GM19438 (cell line): ENCODE measurements around the gene DLEC1.
"Not testable (repeated sequence)": the region's sequence is repeated elsewhere in the genome, so short reads cannot be mapped to it uniquely, and the experiment has no call there.

Experiments
- ATAC-seq: cut with Tn5 transposase; IDR thresholded peaks from one replicate; pipeline ENCODE4 v1.9.1; 2021; ENCODE audit warnings: low read depth; ENCODE audit not compliant: unreplicated experiment

Gene DLEC1

DNA sequence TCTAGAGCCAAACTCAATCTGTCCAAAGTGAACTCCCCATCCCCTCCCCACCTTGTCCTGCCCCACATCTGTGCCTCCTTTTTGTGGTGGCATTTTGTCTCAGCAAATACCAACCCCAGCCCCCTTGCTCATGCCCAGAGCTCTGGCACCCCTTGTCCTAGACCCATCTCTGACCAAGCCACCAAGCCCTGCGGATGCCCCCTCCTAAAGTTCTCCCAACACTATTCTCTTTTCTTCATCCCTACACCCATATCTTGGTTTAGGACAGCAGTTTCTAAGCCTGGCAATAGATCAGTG, 80.2 kb downstream of the DLEC1 start:
- no peak for ATAC-seq

DNA sequence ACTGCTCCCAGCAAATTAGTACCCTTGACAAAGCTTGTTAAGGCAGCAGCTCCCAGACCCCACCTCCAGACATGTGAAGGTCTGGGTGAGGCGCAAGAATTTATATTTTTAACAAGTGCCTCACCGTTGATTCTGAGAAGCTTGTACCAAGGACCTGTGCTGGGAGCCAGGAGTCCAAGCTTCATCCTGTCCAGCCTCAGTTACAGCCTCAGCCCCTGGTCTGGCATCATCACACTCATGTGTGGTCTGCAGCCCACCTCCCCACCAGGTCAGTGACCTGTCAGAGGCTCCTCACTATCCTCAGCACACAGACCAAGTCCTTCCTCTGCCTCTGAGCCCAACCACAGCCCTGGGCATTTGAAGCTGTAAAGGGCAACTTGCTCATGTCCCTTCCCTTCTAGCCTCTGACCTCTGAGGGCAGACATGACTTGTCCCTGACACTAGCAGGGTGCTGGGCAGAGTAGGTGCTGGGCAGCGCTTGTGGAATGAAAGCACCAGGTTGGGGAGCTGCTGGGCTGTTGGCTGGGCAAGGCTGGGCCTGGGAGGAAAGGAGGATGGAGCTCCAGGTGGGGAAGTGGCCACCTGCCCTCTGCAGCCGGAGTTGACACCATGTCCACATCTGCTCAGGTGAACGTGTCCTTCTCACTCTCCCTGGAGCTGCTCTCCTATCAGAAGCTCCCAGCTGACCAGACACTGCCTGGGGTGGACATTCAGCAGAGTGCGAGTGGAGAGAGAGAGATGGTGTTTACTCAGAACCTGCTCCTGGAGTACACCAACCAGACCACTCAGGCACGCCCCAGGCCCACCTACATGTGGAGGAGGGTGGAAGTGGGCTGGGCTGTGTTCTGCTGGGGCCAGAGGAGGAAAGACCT, 81.0 kb downstream of the DLEC1 start:
- no peak for ATAC-seq

DNA sequence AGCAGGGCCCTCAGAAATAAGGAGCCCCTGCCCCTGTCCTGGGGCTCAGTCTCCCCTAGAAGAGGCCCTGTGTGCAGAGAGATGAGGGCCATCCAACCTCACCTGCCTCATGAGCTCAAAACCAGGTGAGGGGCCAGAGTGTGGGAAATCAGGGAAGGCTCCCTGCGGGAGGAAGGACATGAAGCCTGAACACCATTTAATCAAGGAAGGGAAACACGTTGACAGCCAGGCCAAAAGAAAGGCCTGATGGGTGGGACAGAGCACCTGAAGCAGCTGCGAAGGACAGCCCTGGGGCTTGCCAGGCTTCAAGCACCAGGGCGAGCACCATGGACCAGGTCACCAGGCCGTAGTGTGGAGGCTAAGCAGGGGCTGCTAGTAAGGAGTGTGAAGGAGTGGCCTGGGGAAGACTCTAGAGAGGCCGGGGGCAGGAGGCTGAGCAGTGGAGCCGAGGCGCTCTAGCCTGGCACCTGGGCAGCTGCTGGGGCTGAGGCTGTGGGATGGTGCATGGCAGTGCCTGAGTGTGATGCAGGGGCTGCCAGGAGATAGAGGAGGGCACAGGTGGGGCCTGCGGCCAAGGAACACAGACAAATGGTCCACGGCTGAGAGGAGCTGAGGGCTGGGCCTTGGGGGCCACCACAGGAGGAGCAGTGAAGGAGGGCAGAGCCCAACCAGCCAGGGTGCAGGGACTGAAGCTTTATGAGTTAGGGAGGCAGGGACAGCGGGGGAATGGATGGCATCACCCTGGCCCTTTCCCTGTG, 81.9 kb downstream of the DLEC1 start:
- no peak for ATAC-seq

DNA sequence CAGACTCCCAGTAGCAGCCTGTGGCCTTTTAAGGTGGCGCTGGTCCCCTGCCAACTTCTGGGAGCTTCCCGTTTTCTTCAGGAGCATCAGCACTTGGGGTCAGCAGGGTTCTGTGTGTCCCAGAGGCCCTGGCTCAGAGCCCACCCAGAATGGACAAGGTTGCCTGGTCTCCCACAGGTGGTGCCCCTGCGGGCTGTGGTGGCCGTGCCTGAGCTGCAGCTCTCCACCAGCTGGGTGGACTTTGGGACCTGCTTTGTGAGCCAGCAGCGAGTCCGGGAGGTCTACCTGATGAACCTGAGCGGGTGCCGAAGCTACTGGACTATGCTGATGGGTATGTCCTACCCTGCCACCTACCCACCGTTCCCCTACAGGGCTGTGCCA, 82.4 kb downstream of the DLEC1 start:
- ATAC-seq: no peak

DNA sequence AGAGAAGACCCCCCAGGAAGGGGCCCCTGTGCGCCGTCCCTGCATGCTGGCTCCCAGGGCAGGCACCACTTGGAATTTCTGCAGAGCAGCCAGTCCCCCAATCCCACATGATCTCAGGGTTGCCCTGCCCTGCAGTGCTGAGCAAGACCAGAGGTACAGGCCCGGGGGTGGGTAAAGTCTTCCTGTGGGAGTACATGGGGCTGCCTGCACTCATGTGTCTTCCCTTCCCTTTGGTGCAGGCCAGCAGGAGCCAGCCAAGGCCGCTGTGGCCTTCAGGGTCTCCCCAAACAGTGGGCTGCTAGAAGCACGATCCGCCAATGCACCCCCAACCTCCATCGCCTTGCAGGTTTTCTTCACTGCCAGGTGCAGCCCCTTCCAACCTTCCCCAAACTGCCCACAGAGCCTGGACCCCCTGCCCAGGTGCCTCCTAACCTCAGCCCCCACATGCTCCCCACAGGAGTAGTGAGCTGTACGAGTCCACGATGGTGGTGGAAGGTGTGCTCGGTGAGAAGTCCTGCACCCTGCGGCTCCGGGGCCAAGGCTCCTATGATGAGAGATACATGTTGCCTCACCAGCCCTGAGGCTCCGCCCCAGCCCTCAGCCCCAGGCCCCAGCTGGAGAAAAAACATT, 82.9 kb downstream of the DLEC1 start:
- ATAC-seq: no peak

DNA sequence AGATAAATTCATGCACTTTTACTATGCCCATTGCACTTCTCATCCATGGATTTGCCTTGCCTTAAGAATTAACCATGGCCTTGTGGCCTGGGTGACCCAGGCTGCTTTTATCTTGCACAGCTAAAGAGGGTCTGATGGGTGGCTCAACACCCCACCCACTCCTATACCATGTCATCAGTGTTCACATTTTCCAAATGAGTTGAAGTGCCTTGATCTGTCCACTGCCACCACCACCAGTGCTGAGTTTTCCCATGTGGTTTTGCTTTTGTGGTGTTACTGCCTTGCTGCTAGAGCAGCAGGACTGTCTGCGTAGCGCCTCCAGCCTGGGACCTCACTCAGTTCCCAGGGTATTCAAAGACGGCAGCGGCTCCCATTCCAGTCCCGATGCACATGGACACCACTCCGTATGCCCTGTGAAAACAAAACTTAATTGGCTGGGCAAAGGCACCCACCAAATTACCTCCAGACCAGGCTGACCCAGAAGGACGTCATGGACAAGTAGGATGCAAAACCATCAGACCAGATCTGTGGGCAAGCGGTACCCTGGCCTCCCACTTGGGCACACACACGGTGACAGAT, 83.8 kb downstream of the DLEC1 start:
- no peak for ATAC-seq

DNA sequence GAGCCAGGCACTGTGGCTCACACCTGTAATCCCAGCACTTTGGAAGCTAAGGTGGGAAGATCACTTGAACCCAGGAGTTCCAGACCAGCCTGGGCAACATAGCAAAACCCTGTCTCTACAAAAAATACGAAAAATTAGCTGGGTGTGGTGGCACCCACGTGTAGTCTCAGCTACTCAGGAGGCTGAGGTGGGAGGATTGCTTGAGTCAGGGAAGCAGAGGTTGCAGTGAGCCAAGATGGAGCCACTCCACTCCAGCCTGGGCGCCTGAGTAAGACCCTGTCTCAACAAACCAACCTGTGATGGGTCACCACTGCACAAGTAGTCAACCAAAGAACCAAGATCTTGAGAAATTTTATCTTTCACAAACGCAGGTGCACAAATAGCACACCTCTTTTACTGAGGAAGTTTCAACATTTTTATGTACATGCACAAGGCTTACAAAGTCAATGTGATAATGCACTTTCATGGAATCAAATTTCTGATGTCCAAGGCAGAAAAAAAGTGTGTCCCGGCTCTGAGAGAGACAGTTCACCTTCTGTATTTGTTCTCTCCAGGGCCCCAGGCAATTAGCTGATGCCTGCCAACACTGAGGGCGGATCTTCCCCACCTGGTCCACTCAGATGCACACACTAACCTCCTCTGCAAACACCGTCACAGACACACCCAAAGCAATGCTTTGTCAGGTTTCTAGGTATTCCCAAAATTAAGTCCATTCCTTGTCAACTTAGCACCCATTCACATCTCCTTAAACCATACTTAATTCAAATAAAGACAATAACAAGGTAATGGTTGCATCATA, 85.5 kb downstream of the DLEC1 start:
- no peak for ATAC-seq

DNA sequence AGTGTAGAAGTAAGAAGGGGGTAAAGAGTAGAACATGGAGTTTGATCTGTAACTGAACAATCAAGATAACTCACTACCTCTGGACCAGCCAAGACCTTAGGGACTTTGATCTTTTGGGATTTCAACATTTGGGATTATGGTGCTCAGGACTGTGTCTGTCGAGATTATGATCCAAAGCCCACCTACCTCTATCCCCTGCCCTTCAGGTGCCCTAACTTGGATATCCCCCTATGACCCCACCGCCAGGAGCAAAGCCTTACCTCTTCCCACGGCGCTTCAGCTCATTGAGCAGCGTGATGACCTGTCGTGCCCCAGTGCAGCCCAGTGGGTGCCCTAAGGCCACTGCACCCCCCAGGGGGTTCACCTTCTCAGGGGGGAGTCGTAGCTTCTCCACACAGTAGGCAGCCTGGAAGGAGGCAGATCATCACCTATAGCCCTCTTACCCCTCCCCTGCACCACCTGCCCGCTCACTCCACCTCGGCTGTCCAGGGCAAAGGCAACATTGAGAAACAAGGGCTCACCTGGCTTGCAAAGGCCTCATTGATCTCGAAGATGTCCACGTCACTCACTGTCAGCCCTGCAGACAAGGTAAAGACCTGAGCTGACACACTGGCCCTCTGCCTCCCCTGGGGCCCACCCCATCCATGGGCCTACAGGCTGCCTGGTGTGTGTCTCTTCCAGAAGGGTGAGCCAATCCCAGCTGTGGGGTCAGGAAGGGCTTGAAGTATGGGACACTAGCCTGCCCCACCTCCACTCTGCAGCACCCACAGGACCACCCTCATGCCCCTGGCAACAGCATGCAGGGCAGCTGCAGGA, 86.5 kb downstream of the DLEC1 start:
- ATAC-seq: no peak

DNA sequence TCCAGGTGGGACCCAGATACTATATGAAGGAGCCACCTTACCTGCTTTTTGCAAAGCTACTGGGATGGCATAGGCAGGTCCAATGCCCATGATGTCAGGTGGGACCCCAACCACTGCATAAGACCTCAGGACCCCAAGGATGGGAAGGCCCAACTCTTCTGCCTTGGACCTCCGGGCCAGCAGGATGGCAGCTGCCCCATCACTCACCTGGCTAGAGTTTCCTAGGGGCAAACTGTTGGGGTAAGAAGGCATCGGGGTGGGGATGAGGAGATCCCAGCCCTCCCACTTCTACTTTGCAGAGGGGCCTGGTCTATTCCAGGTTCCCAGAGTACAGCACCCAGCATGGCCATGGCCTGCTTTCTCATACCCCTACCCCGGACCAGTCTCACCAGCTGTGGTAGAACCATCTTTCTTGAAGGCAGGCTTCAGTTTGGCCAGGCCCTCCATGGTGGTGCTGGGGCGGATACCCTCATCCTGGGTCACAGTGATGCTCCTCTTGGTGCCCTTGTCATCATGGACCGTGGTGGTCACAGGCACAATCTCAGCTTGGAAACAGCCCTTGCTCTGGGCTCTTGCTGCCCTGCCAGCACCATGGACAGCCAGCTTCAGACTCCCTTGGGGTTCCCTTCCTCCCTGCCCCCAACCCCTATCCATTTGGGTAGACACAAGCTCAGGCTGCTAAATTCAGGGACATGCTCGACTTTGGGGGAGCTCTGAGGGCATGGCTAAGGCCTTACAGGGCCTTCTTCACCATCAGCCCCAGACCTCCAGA, 87.3 kb downstream of the DLEC1 start:
- no peak for ATAC-seq

DNA sequence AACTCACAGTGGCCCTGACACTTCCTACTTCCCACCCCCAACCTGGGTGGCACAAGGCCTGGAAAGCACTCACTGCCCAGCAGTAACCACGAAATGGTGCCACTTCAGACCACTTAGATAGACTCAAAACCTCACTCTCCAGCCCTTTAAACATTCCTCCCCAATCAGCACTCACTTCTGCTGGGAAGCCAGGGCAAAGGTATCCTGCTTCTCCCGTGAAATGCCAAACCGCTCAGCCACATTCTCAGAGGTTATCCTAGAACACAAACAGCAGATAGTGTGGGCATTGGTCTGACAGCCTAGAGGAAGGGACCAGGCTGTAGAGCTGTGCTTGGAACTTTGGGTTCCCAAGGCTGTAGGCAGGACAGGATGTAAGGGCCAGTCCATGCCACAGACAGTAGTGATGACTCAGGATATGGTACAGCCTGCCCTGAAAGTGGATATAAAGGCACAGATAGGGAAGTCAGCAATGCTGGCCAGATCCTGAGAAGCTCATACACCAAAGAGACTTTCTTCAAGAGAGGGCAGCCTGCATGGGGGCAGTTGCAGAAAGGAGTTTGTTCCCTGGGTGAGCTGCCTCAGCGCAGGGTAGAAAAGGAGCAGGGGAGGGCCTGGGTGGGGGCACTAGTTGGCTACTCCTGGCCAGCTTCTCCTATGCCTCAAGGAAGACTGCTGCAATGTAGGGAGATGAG, 88.7 kb downstream of the DLEC1 start:
- ATAC-seq: no peak

DNA sequence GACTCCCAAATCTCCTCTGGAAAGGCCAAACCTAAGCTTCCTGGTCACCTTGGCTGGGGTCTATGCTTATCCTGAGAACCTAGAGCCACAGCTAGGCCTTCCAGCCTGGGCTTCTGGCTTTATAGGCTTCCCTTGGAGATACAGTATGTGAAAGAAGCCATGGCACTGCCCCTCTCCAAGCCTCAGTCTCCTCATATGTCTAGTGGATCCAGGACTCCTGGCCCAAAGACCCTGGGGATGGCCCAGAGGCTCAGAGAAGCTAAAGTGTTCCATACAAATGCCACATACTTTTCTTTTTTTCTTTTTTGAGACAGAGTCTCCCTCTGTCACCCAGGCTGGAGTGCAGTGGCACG, 89.3 kb downstream of the DLEC1 start:
- no peak for ATAC-seq

DNA sequence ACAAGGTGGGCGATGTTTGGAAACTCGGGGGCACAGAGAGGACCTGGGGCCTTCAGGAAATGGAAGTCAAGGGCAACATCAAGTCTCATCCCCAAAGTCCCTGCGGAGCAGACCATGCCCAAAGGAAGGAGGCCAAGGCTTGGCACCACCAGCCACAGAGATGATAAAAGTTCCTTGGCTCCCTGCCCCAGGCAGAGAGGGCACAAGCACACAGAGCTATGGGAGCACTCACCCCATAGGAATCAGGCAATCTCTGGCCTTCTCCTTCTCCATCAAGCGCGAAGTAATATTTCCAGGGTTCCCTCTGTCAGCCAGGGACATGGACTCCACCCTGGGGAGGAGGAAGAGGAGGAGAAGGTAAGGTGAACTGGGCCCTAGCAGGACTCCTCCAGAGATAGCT, 90.0 kb downstream of the DLEC1 start:
- ATAC-seq: no peak

DNA sequence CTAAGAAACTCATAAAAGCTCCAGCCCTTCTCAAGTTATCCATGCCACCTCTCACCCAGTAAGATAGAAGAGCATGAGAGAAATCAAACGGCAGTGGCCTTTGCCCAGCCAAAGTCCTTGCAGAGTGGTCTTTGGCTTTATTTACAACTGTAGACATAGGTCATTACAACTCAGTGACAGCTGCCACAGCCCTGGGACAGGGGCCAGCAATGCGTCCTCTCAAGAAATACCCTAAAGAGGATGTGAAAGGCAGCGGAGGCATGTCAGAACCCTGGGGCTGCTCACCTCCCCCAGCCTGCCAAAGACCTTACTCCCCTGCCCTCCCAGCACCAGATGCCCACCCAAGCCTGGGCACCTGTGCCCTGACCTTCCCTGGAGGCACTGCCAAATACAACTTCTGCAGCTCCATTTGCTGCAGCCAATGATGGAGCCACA, 91.6 kb downstream of the DLEC1 start:
- ATAC-seq: no peak

DNA sequence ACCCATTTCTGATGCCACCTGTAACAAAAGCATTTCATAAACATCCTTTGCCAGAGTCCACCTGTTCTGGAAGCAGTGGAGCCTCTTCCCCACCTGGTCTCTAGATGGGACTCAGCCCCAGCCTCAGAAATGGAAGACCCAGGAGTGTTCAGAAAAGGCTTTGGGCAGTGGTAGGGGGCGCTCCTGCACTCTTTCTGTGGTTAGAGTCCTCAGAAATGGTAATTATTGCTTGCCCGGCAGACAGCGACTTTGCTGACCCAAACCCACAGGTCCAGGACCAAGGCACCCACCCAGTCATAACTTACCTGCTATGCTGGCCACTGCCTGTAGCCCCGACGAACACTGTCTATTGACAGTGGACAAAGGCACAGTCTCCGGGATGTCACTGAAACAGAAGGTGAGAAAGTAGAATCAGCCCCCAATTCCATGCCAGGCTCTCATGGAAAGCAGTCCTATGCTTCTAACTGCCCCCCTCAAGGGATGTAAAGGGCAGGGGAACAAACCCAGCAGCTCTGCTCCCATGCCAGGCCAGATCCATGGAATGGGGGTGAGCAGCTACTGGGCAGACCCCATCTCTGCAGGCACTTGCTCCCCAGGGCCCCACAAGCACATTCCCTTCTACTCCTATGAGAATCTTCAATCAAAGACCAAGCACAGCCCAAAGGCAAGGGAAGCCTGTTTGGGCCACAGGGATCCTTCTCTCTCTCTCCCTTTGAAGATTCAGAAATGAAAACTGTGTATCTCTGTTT, 92.8 kb downstream of the DLEC1 start:
- ATAC-seq: no peak

DNA sequence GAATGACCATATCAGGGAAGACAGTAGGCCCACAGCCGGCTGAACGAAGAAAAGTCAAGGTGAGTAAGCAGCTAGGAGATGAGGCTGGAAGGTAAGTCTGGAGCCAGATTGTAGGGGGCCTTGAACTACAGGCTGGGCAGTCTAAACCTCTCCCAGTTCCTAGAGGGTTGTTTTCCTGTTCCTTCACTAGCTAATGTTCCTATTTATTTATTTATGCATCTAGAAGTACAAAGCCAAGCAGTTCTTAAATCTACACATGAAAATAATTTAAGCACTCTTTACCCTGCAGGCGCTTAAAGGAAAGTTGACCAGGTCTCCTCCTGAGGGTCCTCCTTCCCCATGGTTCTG, 94.2 kb downstream of the DLEC1 start:
- no peak for ATAC-seq

DNA sequence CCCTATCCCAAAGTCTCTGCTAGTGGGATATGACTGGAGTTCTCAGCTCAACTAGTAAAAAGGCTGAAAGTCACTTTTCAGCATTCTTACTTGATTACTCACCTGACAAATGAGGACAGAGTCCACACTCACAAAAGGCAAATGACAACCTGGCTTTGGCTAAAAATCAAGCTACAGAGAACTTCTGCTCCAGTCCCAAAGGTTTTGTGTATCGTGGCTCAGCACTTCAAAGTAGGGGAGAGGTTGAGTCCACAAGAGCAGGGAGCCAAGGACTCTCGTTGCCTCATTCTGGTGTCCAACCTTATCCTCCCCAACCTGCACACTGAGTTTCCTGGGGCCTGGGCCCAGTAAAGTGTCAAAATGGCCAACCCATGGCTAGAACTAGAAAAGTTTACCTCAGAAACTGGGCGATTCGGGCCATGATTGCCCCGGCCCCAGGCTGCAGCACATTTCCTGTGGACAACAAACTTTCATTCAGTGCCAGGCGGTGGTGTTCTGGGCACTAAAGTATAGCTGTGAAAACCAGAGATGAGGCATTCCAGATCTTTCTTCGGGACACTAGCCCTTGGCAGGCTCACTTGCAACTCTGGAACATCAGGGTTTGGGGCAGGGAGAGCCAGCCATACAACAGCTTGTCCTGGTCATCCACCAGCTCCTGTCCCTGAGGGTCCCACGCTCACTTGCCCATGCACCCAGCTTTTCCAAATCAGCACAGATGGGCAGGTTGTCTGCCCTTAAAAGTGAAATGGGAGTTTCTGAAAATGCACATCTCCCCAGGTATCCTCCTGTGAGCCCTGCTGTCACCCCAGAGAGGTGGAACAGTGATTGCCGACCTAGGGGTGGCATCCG, 94.8 kb downstream of the DLEC1 start:
- no peak for ATAC-seq

DNA sequence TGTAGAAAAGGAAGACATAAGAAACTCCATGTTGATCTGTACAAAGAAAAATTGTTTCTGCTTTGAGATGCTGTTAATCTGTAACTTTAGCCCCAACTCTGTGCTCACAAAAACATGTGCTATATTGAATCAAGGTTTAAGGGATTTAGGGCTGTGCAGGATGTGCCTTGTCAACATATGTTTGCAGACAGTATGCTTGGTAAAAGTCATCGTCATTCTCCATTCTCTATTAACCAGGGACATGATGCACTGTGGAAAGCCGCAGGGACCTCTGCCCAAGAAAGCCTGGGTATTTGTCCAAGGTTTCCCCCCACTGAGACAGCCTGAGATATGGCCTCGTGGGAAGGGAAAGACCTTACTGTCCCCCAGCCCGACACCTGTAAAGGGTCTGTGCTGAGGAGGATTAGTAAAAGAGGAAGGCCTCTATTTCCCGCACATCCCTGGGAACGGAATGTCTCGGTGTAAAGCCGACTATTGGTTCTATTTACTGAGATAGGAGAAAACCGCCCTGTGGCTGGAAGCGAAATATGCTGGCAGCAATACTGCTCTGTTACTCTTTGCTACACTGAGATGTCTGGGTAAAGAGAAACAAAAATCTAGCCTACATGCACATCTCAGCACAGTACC, 95.6 kb downstream of the DLEC1 start:
- not testable (repeated sequence) for ATAC-seq
